Endodermal cell (in vitro differentiated cells): Measurements from ENCODE around the gene DOCK10. TPM values are rescaled to one million over a fixed set of nuclear protein-coding genes. Genes with fewer than 3 reads are reported as not detected.

ENCODE experiments used
- DNase-seq: peaks from one replicate; pipeline ENCODE4 v3.0.0-alpha.2; 2017
- H3K27ac ChIP-seq: 2 replicates; pipeline ENCODE4 v1.5.1; 2013; ENCODE audit warnings: mild to moderate bottlenecking, low read depth, low read length, moderate library complexity
- H3K27me3 ChIP-seq: 2 replicates; pipeline ENCODE4 v1.6.1; 2013; ENCODE audit warnings: mild to moderate bottlenecking, low read length, moderate library complexity; ENCODE audit not compliant: insufficient read depth, control insufficient read depth, poor library complexity, severe bottlenecking
- H3K36me3 ChIP-seq: 2 replicates; pipeline ENCODE4 v1.7.0; 2013; ENCODE audit warnings: mild to moderate bottlenecking, low read length, moderate library complexity; ENCODE audit not compliant: control insufficient read depth, insufficient read depth
- H3K4me1 ChIP-seq: one replicate; pipeline ENCODE4 v1.7.0; 2013; ENCODE audit warnings: low read length; ENCODE audit not compliant: control insufficient read depth, insufficient read depth
- H3K4me3 ChIP-seq: 2 replicates; pipeline ENCODE4 v1.5.1; 2013; ENCODE audit warnings: mild to moderate bottlenecking, low read length, moderate library complexity
- H3K9ac ChIP-seq: 2 replicates; pipeline ENCODE4 v1.6.1; 2013; ENCODE audit warnings: mild to moderate bottlenecking, low read length, moderate library complexity; ENCODE audit not compliant: poor library complexity, severe bottlenecking; ENCODE audit errors: extremely low read depth
- H3K9me3 ChIP-seq: 2 replicates; pipeline ENCODE4 v1.6.1; 2013; ENCODE audit warnings: mild to moderate bottlenecking, low read length, moderate library complexity; ENCODE audit not compliant: control insufficient read depth
- H3K27ac Mint-ChIP-seq: 2 replicates; pipeline ENCODE4 v1.8.0; 2020; ENCODE audit warnings: mixed read lengths
- H3K27me3 Mint-ChIP-seq: 2 replicates; pipeline ENCODE4 v1.8.0; 2021; ENCODE audit warnings: mild to moderate bottlenecking, mixed read lengths; ENCODE audit not compliant: insufficient read depth
- H3K36me3 Mint-ChIP-seq: 2 replicates; pipeline ENCODE4 v1.8.0; 2020; ENCODE audit warnings: low read depth, mixed read lengths
- H3K4me1 Mint-ChIP-seq: 2 replicates; pipeline ENCODE4 v1.8.0; 2020; ENCODE audit warnings: mixed read lengths
- H3K4me3 Mint-ChIP-seq: 2 replicates; pipeline ENCODE4 v1.8.0; 2020; ENCODE audit warnings: mild to moderate bottlenecking, moderate library complexity, mixed read lengths
- H3K9me3 Mint-ChIP-seq: 2 replicates; pipeline ENCODE4 v1.8.0; 2020; ENCODE audit warnings: mild to moderate bottlenecking, mixed read lengths
- WGBS, 2 experiments: methylation state at CpG; one replicate each; pipeline versions ENCODE4 v1.1.5 to v1.1.7; 2013; ENCODE audit warnings: missing lambda C conversion rate in 2 of 2, mixed read lengths in 1 of 2; ENCODE audit not compliant: insufficient coverage in 1 of 2, insufficient read length in 1 of 2; 5-methylcytosine and 5-hydroxymethylcytosine counted together
- total RNA-seq, 2 donors: library from RNA; stranded (reverse); fragmentation: NEBNext Ultra II Directional in 1 of 2; extraction: Animal tissue kit (Norgen Biotek cat#: 25700) in 1 of 2; gene quantifications; 2 replicates in 1 of 2; 3 replicates in 1 of 2; pipeline ENCODE4 v1.2.1, GENCODE V29; 2021
- TF ChIP-seq, protein P1 (sequence below): fragments of 200-600 bp; sonication (generic); conservative IDR thresholded peaks from 2 replicates; pipeline ENCODE4 v1.5.0; 2021; ENCODE audit warnings: antibody characterized with exemption, mild to moderate bottlenecking

The DOCK10 gene
- total RNA-seq, 2 donors from 2014 or later: 0.44 to 1.4 TPM

DNA sequence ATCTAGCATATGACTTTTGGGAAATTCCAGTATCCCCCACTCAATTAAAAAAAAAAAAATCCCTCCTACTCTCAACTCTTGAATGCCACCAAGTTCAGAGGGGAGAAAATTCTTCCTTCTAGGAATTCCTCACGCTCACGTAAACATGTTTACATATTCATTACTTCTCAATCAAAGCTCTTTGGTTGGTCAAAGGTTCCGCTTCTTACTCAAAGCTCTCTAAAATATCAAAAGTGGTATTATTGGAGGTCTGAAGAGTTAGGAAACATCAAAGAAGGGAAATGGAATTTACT is 4.1 kb downstream of the DOCK10 start:
- no peaks in the 10 kb centered on the region for H3K9me3 Mint-ChIP-seq
- Histone ChIP-seq H3K4me1 (no peaks in the 10 kb centered on the region), H3K27ac (no peak overlapping the region), H3K9me3 (no peaks in the 10 kb centered on the region), H3K27me3 (peaks cover 52% of the 10 kb centered on the region), H3K9ac (no peak overlapping the region), H3K4me3 (no peak overlapping the region), H3K36me3 (no peaks in the 10 kb centered on the region)
- no peak overlapping the region for H3K27ac Mint-ChIP-seq
- TF ChIP-seq, protein P1, sequence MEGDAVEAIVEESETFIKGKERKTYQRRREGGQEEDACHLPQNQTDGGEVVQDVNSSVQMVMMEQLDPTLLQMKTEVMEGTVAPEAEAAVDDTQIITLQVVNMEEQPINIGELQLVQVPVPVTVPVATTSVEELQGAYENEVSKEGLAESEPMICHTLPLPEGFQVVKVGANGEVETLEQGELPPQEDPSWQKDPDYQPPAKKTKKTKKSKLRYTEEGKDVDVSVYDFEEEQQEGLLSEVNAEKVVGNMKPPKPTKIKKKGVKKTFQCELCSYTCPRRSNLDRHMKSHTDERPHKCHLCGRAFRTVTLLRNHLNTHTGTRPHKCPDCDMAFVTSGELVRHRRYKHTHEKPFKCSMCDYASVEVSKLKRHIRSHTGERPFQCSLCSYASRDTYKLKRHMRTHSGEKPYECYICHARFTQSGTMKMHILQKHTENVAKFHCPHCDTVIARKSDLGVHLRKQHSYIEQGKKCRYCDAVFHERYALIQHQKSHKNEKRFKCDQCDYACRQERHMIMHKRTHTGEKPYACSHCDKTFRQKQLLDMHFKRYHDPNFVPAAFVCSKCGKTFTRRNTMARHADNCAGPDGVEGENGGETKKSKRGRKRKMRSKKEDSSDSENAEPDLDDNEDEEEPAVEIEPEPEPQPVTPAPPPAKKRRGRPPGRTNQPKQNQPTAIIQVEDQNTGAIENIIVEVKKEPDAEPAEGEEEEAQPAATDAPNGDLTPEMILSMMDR: no peak
- peaks cover 3% of the 10 kb centered on the region for H3K4me1 Mint-ChIP-seq
- H3K27me3 Mint-ChIP-seq: peaks cover 47% of the 10 kb centered on the region
- no peaks in the 10 kb centered on the region for H3K36me3 Mint-ChIP-seq
- no peak overlapping the region for H3K4me3 Mint-ChIP-seq
- DNase-seq: no peak
- WGBS, 2 experiments: 81% methylated on average over 3 of the region's 3 CpGs; no CpG with 5 or more reads in 1 of the 2 experiments

DNA sequence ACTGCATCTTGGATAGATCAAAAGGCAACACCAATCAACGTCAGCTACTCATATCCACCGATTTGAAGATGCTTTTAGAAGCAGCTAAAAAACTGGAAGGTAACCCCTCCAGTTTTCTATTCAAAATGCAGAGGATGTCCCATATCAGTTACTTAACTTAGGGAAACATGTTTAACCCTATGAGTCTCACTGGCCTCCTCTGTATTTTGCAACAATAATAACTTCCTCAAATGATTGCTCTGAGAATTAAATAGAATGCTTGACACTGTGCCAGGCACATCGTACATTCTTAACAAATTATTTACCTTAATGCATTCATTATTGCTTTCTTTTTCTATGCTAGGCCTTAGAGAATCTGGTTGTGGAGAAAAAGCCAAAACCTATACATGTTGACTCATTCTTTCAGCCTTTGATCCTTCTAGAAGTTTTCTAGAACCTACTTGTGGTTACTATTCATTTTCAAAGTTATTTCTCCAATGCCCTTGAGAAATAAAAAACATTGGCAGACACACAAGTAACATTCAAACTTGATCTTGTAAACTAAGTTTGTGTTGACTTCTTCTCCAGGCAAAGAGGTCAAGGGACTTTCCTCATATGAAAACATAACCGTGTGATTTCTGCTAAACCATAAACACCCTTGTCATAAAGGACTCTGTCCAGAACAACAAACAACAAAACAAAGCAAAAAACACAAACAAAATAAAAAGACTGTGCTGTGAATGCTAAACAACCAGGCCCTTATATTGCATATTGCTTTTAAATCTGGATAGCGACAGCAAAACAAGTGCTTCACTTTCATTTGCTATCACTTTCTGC is 4.6 kb downstream of the DOCK10 start:
- H3K27me3 ChIP-seq: peaks cover 46% of the 10 kb centered on the region
- peaks cover 3% of the 10 kb centered on the region for H3K4me1 Mint-ChIP-seq
- WGBS, 2 experiments: 92 to 95% methylated on average over 5 of the region's 5 CpGs
- no peak overlapping the region for H3K4me3 ChIP-seq
- H3K9me3 ChIP-seq: no peaks in the 10 kb centered on the region
- no peaks in the 10 kb centered on the region for H3K36me3 Mint-ChIP-seq
- no peaks in the 10 kb centered on the region for H3K36me3 ChIP-seq
- no peak overlapping the region for H3K4me3 Mint-ChIP-seq
- H3K9ac ChIP-seq: no peak overlapping the region
- no peaks in the 10 kb centered on the region for H3K9me3 Mint-ChIP-seq
- TF ChIP-seq, protein P1: no peak
- H3K27ac ChIP-seq: no peak overlapping the region
- peaks cover 41% of the 10 kb centered on the region for H3K27me3 Mint-ChIP-seq
- H3K27ac Mint-ChIP-seq: no peak overlapping the region
- no peak for DNase-seq
- H3K4me1 ChIP-seq: no peaks in the 10 kb centered on the region

DNA sequence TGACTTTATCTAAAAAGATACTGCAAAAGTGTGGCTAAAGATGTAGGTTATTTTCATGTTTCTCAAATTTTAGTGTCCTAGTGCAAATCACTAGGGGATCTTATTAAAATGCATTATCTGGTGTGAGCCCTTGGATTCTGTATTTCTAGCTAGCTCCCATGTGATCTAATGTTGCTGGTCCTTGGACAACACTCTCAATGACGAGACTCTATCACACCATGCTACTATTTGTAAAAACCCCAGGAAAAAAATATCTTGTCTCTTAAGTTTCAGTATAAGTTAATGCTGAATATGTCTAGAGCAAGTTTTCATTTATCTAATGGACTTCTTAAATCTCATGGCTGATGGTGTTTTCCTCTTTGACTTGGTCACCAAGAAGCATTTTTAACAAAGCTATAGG is 5.8 kb downstream of the DOCK10 start:
- H3K4me1 ChIP-seq: no peaks in the 10 kb centered on the region
- H3K27me3 ChIP-seq: peaks cover 34% of the 10 kb centered on the region
- Mint-ChIP-seq H3K9me3 (no peaks in the 10 kb centered on the region), H3K27me3 (peaks cover 33% of the 10 kb centered on the region), H3K27ac (no peak overlapping the region), H3K4me1 (peaks cover 3% of the 10 kb centered on the region), H3K36me3 (no peaks in the 10 kb centered on the region), H3K4me3 (no peak overlapping the region)
- H3K4me3 ChIP-seq: no peak overlapping the region
- no peaks in the 10 kb centered on the region for H3K36me3 ChIP-seq
- no peak for DNase-seq
- no peak overlapping the region for H3K27ac ChIP-seq
- H3K9ac ChIP-seq: no peak overlapping the region
- TF ChIP-seq, protein P1: no peak
- WGBS, 2 experiments: 100% methylated on average over 1 of the region's 1 CpG; no CpG with 5 or more reads in 1 of the 2 experiments
- H3K9me3 ChIP-seq: no peaks in the 10 kb centered on the region
